ENCODE results near the gene C13orf42. TPM values are rescaled to one million over a fixed set of nuclear protein-coding genes. Genes with fewer than 3 reads are reported as not detected.

The C13orf42 gene
- under 1 TPM in 7 of 12 donors, not detected in 5; 0.10 to 0.20 (median 0.13) TPM for polyA plus RNA-seq (ENCODE audit: insufficient read length in 12 of 12)
- long read RNA-seq, donor 1: 0 reads
- long read RNA-seq, donor 2: 0 reads
- long read RNA-seq, donor 3: 0 reads
- long read RNA-seq, donor 4: 0 reads
- long read RNA-seq, donor 5: 0 reads
- long read RNA-seq, donor 6: 0 reads
- long read RNA-seq, donor 7: 0 reads
- long read RNA-seq, donor 8: 0 reads
- long read RNA-seq, donor 9: 0 reads
- long read RNA-seq, donor 10: 0 reads
- long read RNA-seq, donor 11: 0 reads

DNA sequence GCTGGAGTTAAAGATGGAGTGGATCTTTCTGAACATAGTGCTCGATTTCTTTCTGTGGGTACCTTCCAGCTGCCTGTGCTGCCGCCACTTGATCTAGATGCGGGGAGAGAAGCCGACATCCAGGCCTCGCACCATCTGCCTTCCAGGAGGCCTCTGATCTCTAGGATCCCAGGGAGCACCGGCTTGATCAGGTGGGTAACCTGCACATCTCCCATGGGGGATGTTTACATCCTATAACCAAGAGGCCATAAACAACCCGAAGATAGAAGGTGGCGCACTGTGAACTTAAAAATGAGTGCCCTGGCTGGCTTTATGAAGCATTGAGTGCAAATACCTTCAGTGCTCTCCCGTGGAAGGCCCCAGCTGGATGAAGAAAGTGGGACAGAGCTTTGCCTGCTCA, at the start of gene C13orf42:
Gene C13orf42 (minus strand): TSS at position 101 of the 400 bp plus-strand sequence. CDS start 65 bp downstream, at position 36.
- DNase-seq: no peak

DNA sequence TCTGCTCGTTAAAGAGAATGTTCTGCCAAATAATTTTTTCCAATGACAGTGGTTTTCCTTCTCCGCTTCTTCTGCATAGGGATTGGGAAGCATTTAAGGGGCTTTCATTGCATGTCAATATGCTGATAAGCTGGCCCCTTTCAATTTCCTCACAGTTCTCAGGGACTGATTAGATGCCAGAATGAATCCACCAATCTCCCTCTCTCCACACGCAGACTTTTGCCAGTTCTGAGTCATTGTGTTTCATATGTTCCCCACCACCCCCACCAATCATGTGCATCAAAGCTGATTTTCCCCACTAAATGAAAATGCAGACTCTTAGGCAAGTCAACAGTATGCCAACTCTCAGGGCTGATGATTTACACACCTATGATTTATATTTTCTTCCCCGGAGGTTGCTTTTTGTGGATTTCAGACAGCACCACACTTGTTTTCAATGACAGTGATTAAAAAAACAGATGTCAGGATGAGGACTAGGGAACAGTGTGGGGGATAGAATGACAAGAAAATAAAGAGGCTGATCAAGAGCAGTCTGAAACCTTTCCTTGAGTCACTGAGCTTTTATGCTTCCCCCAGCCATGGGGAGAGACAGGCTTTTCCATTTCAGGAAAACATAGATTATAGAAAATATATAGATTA, 47.9 kb upstream of the C13orf42 start:
- DNase-seq: peak; percentile 79

DNA sequence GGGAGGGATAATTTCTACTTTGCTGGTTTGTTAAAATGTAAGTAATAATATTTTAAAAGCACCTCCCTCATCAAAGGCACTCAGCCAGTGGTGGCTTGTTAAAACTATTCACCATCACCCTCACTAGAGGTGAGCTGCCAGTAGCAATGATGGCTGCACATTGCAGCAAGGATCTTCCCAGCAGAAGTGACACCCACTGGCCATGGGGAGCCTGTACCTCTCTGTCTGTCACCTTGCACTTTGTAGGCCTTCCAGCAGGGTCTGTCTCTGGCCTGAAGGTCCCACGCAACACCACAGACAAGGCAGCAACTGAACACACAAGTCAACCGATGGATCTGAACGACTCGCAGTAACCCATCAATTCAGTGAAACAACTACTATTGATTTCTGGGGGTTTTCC, 47.3 kb upstream of the C13orf42 start:
- DNase-seq: no peak

DNA sequence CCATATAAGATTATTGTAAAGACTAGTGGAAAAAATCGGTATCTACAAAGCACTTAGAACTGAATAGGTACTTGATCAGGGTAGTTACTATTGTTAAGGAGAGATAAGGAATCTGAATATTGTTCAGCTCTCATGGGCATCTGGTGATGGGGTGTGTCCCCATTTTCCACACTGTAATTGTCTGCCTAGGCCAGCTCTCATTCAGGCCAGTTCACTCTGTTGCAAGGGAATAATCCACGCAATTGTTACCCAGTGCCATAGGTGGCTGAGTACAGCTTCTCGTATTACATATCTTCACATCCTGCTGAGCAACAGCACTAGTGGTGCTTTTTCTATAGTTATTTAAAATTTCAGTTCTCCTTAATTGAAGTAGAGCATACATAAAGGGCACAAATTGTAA, 45.6 kb upstream of the C13orf42 start:
- DNase-seq: no peak

DNA sequence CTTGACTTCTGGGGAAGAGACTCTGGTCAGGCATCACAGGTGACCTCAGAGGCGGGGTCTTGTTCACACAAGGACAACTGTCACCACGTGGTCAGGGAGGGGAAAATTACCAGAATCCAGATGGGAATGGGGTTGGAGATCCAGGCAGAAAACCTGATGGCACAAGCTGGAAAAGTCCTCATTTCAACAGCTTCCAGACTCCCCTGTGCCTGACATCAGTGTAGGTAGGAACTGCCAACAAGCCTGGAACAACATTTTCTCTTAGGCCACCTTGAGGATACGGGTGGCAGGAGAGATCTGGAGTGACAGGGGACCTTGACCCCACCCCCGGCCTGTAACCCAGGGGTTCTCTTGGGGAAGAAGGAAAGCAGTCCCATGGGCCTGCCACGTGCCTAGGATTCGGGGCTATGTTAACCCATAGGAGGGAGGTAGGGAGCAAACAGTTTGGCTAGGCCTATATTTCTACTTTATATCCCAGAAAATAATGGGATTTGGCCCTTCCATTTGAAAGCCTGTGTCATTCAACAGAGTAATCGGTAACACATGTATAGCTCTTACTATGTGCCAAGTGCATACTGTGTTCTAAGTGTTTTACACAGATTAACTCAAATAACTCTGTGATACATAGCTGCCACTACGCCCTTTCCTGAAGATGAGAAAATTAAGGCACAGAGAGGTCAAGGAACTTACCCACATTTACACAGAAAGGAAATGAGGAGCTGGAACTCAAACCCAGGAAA, 44.9 kb upstream of the C13orf42 start:
- peak; percentile 38 for DNase-seq

DNA sequence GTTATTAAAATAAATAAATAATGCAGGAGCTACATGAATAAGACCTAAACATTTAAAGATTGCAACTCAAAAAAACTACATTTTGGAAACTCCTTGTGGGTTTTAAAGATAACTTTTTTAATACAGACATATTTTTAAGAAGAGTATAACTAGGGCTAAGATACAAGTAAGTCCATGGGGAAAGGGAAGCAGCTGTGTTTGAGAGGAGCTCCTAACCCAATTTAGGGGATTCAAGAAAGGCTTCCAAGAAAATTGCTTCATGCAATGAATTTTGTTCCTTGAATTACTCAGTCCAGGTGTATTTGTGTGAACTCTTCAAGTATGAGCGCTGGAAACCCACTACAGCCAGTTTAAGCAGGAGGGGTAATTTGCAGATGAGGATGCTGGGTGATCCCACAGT, 44.1 kb upstream of the C13orf42 start:
- no peak for DNase-seq

DNA sequence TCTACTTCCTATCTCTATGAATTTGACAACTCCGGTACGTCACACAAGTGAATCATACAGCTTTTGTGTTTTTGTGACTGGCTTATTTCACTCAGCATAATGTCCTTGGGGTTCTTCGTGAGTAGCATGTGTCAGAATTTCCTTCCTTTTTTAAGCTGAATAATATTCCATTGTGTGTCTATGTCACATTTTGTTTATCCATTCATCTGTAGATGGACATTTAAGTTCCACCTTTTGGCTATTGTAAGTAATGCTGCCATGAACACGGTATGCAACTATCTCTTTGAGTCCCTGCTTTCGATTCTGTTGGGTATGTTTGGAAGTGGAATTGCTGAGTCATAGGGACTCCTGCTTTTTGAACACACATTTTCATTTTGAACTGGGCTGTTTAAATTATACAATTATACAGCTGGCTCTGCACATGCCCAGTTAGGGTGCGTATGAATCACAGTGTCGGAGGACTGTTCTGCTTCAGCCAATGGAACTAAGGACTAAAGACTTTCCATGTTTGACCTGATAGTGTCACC, 43.0 kb upstream of the C13orf42 start:
- DNase-seq: no peak

DNA sequence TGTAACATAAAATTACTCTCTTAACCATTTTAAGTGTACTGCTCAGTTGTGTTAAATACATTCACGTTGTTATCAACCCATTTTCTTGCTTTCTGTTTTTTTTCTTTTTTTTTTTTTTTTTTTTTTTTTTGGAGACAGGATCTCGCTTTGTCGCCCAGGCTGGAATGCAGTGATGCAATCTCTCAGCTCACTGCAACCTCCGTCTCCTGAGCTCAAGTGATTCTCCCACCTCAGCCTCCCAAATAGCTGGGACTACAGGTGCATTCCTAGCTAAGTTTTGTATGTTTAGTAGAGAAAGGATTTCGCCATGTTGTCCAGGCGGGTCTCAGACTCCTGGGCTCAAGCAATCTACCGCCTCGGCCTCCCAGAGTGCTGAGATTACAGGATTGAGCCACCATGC, 42.5 kb upstream of the C13orf42 start:
- no peak for DNase-seq

DNA sequence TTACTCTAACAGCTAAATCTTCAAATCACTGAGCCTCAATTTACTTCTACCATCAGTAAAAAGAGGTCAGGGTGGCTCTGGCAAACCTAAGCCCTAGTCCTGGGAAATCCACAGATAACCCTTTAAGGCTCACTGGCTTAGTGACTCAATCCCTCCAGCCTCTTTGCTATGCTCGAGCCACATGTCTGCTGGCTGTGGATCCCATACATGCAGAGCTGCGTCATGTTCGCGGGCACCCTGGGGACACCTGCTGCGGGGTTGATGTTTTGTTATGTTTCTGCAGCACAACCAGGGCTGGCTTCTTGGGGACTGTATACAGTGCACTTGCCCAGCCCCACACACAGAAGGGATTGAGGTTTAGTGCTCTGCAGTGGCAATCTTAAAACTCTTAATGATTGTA, 41.6 kb upstream of the C13orf42 start:
- no peak for DNase-seq

DNA sequence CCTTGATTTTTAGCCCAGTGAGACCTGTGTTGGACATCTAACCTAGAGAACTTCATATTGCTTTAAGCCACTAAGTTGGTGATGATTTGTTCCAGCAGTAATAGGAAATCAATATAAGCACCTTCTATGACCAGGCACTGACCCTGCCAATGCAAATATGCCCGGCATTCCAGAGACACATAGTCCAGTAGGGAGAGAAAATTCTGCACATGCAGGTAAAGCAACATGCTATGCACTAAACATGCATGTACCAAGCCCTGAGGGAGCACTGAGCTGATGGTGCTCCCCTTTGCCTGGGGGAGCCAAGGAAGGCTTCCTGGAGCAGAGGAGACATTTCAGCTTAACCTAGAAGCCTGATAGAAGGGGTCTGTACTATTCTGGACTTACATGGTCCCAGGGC, 40.4 kb upstream of the C13orf42 start:
- DNase-seq: no peak

DNA sequence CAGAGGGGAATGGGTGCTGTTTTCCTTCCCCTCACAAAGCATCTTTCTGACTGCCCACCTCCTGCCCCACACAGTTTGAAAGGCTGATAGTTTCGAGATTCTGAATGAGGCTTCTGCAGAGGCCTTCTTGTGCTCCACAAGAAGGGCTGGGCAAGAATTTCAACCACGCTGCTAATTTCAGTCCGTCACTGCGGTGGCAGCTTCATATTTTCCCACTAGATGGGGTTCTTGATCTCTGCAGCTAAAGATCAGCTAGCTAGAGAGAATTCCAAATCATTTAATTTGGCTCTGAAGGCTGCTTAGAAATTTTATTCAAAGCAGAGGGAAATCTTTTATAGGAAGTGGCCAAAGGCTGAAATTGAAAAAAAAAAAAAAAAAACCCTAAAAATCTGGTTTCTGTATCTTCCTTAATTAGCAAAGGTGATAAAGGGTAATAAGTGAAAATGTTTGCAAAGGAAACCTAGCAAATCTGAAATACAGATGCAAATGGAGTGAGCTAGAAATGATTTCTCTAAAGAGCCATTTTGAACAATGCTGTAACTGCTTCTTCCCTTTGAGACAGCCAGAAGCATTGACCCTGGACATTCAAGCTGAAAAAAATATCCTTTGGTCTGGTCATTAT, 38.0 kb upstream of the C13orf42 start:
- peak; percentile 75 for DNase-seq

DNA sequence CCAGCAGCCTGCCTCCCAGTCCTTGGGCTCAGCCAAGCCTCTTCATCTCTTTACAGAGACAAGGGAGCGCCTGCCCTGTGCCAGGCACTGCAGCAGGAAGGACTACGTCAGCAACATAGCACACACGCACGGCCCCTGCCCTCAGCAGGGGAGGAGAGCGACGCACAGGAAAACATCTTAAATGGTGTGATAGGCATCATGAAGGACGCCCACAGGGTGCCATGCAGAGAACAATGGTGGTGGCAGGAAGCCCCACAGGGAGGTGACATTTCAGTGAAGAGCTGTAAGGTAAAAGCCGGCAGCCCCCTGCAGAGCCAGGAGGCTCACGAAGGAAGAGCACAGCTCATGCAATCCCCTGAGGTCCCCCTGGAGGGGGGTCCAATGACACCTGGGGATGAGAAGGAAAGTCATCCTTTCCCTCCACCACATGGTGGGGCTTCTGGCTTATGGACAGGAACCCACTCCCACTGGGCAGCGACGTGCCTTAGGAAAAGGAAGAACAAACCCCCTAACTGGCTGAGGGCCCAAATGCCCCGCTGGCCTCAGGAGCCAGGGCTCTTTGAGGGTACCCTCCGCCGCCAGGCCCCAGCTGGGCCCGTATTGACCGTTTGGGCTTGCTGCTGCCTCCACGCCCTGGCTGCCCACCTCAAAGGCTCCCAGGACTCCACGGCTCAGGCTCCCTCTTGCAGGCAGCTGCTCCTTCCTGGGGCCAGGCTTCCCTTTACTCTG, 37.3 kb upstream of the C13orf42 start:
- DNase-seq: no peak

DNA sequence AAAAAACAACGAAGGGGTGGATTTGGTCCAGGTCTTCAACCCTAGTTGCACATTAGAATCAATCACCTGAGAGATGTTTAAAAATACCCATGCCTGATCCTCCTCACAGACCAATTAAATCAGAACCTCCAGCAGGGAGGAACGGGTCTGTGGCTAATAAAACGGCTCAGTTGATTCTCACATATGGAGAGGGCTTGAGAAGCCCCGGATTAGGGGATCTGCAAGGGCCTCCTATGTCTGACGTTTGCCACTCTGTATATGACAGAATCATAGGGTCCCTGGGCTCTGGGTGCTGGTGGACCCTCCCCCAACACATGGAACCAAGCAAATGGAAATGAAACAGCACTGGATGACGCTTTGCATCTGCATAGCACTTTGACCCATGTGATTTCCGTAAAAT, 36.7 kb upstream of the C13orf42 start:
- DNase-seq: no peak

DNA sequence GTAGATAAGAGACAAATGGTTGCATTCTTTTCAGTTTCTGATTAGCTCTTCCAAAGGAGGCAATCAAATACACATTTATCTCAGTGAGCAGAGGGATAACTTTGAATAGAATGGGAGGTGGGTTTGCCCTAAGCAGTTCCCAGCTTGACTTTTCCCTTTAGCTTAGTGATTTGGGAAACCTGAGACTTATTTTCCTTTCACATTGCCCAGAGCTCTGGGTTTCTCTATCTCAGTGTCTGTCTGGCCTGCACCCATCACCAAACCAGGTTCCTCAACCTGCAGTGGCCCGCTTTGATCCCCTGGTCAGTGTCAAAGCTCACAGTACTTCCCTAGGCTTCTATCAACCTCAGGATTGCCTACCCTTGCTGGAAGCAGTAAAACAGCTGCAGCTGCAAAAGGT, 35.6 kb upstream of the C13orf42 start:
- DNase-seq: no peak

DNA sequence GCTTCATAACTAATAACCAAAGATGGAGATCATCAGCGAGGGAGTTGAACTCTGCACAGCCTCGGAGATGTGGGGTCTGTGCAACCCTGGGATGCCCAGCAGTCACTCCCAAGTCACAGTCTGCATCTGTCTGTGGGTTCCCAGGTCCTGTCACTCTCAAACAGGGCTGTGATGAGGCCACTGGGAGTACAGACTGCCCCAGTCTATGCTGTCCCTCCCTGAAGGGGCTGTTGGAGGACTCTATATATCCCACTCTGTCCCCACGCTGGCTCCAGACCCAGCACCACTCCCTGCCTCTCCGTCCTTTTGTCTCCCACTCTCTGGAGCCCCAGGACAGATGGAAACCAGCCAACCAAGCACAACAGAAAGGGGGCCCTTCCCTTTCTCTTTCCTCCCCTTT, 26.2 kb upstream of the C13orf42 start:
- no peak for DNase-seq

DNA sequence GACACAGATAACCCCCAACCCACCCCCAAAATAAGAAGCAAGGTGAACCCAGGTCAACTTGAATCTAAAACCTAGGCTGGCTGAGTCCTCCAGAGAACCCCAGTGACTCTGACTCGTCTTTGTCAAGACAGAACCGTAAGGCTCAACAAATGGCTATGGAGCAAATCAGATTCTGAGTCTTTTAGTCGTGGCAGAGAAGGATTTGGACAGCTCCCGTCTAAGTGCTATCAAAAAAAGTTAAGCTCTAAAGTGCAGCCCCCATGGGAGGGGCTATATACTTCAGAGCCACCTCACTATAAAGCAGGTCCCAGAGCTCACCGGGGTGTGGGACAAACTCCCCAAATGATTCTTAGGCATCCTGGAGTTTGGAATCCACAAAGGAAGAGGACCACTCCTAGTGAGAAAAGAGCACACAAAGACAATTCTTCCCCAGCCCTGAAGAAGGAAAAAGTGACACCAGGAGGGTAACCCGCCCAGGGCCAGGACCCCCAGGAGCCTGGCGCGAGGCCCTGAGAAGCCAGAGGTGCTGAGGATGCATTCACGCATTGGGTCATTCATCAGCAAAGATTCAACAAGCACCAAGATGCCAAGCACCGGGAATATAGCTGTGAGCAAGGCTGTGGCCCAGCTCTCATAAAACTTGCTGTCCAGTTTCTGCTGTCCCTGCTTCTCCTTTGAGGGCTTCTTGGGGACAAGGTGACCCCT, 25.4 kb upstream of the C13orf42 start:
- DNase-seq: no peak

DNA sequence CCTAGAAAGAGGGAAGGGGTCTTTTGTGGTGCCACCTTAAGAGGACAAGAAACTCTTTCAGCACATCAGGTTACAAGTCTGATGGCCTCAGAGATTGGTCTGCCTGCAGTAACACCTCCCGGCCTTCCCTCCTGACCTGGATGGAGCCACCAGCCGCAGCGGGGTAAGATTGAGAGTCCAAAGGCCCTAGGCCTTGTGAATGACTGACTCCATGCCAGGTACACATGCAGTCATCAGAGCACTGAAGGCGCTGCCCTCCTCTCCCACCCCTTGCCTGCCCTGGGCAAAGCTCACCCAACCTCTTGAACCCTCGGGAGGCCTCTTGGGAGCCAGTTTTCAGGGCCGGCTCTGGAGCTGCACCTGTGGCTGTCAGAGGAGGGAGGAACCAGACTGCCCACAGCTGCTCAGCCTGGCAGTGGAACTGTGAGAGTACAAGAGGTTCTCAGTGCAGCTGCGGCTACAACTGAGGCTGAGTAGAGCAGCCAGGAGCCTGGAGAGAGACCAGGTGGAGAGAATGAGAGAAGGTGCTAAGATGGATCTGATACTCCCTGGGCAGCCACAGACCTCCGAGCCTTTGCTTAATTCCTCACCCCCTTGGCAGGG, 23.8 kb upstream of the C13orf42 start:
- no peak for DNase-seq

DNA sequence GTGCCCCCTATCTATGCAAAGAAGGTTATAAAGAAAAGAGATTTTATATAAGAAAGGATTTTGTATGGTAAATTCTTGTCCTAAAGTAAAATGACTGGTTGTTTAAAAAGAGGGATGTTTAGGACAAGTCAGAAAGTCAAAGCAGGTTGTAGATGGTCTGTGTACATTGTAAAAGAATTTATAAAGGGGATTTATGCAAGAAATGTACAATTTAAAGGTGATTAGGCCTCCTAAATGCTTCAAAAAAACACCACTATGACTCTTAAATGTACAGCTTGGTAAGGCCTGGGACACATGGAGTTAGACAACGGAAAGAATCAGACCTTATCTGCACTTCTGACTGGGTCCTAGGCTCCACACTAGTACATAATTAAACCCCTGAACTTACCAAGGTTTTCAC, 19.3 kb upstream of the C13orf42 start:
- no peak for DNase-seq

DNA sequence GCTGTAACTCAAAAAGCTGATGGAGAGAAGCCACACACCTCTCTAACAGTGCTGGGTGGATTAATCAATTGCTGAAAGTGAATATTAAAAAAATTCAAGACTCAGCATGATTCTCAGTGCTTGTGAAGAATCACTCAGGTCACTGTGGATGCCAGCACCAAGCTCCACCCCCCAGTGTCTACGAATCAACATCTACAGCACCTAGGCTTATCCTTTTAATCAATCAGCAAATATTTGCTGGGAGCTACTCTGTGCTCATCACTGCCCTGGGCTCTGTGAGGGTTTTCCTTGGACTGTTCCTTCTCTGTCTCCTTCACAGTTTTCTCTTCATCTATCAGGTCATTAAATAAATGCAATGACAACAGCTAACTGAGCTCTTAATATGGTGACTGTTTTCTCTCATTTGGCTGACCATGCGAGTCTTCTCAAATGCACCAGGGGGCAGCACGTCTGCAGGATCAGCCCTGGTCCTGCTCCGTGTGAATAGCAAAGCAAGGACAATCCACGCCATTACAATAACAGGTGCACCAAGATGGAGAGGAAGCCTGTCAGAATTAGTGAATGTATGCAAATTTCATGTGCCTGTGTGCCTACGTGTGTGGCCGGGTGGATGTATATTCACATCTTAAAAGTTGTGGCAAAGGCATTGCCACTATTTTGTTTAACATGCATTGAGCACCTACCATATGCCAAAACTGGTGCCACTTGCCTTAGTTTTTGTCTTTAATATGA, 14.6 kb upstream of the C13orf42 start:
- DNase-seq: peak; percentile 34

Data from muscle of arm (tissue), 14 donors.